ENCODE data around the gene ZNF197. TPM values are rescaled to one million over a fixed set of nuclear protein-coding genes. Genes with fewer than 3 reads are reported as not detected.

The ZNF197 gene
- total and polyA plus RNA-seq, 2 of the 8 experiments (the other 6 are each of a cell fraction or from before 2014, with no cell fraction given): 3.9 to 16.8 TPM

- Histone ChIP-seq H3K4me1 (replicated peaks in 1 of 4; ENCODE audit: control insufficient read depth in 3 of 4, insufficient read depth in 4 of 4, low read length in 3 of 4) (no peaks in the 10 kb centered on the region), H3K4me2 (ENCODE audit: insufficient read depth in 1 of 2, low read depth in 2 of 2, low read length in 2 of 2) (no peak overlapping the region), H3K9me3 (ENCODE audit: insufficient read depth in 2 of 2, low read depth in 1 of 2, low read length in 1 of 2) (peaks cover 13 to 30% of the 10 kb centered on the region in 2 experiments; a peak in 3 of 4 replicates), H2BK120ac (replicated peaks; ENCODE audit: low read depth, low read length) (no peak overlapping the region), H4K20me1 (replicated peaks in 1 of 2; ENCODE audit: control insufficient read depth in 1 of 2, insufficient read depth in 2 of 2, low read length in 2 of 2) (no peaks in the 10 kb centered on the region), H3K18ac (ENCODE audit: extremely low read depth, low read length) (no peak overlapping the region), H3K27ac (ENCODE audit: low read depth, low read length) (no peak overlapping the region), H3K4ac (replicated peaks; ENCODE audit: insufficient read length, low read depth, low read length) (no peak overlapping the region), H2BK15ac (ENCODE audit: low read length) (no peak overlapping the region), H2BK20ac (ENCODE audit: low read length) (no peak overlapping the region), H3K4me3 (ENCODE audit: extremely low read depth in 1 of 4, insufficient read depth in 2 of 4, low read depth in 3 of 4, low read length in 4 of 4) (no peak overlapping the region), H3K56ac (replicated peaks; ENCODE audit: insufficient read length, low read depth, low read length) (no peak overlapping the region), H2BK12ac (ENCODE audit: low read depth, low read length) (no peak overlapping the region), H2AFZ (ENCODE audit: low read length) (no peak overlapping the region), H3K79me1 (ENCODE audit: low read depth, low read length) (no peaks in the 10 kb centered on the region), H3K9ac (replicated peaks in 1 of 4; ENCODE audit: extremely low read depth in 1 of 4, low read depth in 3 of 4, low read length in 3 of 4) (no peak overlapping the region), H3K27me3 (replicated peaks in 1 of 4; ENCODE audit: control insufficient read depth in 3 of 4, extremely low read depth in 1 of 4, insufficient read depth in 3 of 4, low read length in 3 of 4) (no peaks in the 10 kb centered on the region), H3K14ac (ENCODE audit: insufficient read length) (no peak overlapping the region), H3K36me3 (ENCODE audit: control insufficient read depth in 2 of 4, insufficient read depth in 4 of 4, low read length in 3 of 4) (no peaks in the 10 kb centered on the region), H4K91ac (replicated peaks; ENCODE audit: insufficient read length, low read length) (no peak overlapping the region), H3K23ac (ENCODE audit: insufficient read length) (no peak overlapping the region), H3K23me2 (ENCODE audit: low read depth, low read length) (no peaks in the 10 kb centered on the region), H4K5ac (ENCODE audit: insufficient read length, low read depth, low read length) (no peak overlapping the region), H2BK5ac (ENCODE audit: low read depth, low read length) (no peak overlapping the region), H2AK5ac (ENCODE audit: low read depth, low read length) (no peak overlapping the region), H4K8ac (ENCODE audit: extremely low read depth, insufficient read depth, low read length) (no peak overlapping the region), H3K79me2 (ENCODE audit: control insufficient read depth in 1 of 2, insufficient read depth in 2 of 2, low read length in 2 of 2) (no peaks in the 10 kb centered on the region)
- 37% methylated on average over 2 of the region's 2 CpGs; no CpG with 5 or more reads in 1 of the 2 experiments for WGBS, 2 experiments (ENCODE audit: extremely low coverage in 1 of 2, insufficient coverage in 1 of 2, insufficient read length in 1 of 2, insufficient replicate concordance in 2 of 2, low coverage in 1 of 2, low lambda C conversion rate in 2 of 2, missing lambda C conversion rate in 1 of 2)
- no peak for FAIRE-seq
- ChIA-PET CTCF (ENCODE audit: partially characterized antibody) (interaction anchor here (1.2 kb wide), 2 partner anchors 13 to 17 kb away, joined by 3 to 4 read pairs; no protein-coding TSS in a partner anchor), POLR2A (ENCODE audit: partially characterized antibody) (interaction anchor here (0.9 to 1.2 kb wide), 2 partner anchors 9 to 11 kb away, joined by 3 read pairs; no protein-coding TSS in a partner anchor)
- DNase-seq (ENCODE audit: low read depth in 1 of 2, low spot score in 2 of 2): no peak
- no peak for TF ChIP-seq TEAD4 (IDR thresholded peaks at IDR 0.05; ENCODE audit: low read depth, low read length)
- TF ChIP-seq BCL11A (IDR thresholded peaks at IDR 0.05; ENCODE audit: low read depth in 2 of 2, low read length in 2 of 2): no peak
- TF ChIP-seq ATF2 (IDR thresholded peaks at IDR 0.05; ENCODE audit: low read length): no peak
- no peak for TF ChIP-seq POLR2A (IDR thresholded peaks at IDR 0.05; ENCODE audit: control extremely low read depth in 1 of 2, low read depth in 2 of 2, low read length in 2 of 2)
- no peak for TF ChIP-seq HDAC2 (IDR thresholded peaks at IDR 0.05; ENCODE audit: borderline replicate concordance in 1 of 2, low read depth in 2 of 2, low read length in 2 of 2)
- no peak for TF ChIP-seq CTBP2 (IDR thresholded peaks at IDR 0.05; ENCODE audit: borderline replicate concordance, insufficient read depth, insufficient read length, low read length)
- no peak for TF ChIP-seq MAX (IDR thresholded peaks at IDR 0.05)
- TF ChIP-seq SP4 (IDR thresholded peaks at IDR 0.05; ENCODE audit: low read length): no peak
- TF ChIP-seq GTF2F1 (IDR thresholded peaks at IDR 0.05; ENCODE audit: borderline replicate concordance, low read depth, low read length): no peak
- TF ChIP-seq EP300 (IDR thresholded peaks at IDR 0.05; ENCODE audit: borderline replicate concordance in 1 of 2, low read depth in 2 of 2, low read length in 2 of 2): no peak
- no peak for TF ChIP-seq KDM5A (IDR thresholded peaks at IDR 0.05; ENCODE audit: low read length)
- no peak for TF ChIP-seq PHF8 (conservative IDR thresholded peaks at IDR 0.05; ENCODE audit: low read depth, low read length)
Measured at GRCh38 chr3:44674211-44674610, 49.4 kb downstream of the ZNF197 start.
